GM18526 (cell line): ENCODE data around the gene CNN3.
A peak's percentile ranks its signal among the peaks of the same experiment; 100 is the strongest.

Source experiments
- POLR2A ChIP-seq: IDR thresholded peaks from 3 replicates; pipeline ENCODE4 v1.6.1; 2011; ENCODE audit not compliant: insufficient read length; ENCODE audit errors: extremely low read depth

The CNN3 gene

DNA sequence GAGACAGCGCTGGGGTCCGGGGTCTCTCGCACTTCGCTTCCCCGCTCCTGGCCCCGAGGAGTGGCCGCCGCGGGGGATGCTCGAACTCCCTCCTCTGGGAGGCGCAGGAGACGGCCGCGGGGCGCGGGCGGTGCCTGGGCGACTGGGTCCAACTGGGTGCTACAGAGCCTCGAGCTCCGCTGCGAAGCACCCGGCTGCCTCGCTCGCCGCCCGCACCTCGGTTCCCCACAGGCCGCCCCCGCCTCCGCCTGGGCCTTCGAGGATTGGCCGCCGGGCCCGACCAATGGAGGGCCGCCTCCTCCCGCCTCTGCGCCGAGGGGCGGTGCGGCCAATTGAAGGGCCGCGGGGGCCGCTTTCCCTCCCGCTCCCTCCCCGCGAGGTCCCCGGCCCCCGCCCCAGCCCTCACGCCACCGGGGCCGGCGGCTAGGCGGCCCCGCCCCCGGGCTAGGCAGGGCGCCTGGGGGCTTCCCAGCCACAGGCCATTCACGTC is at the start of gene CNN3:
TSS of gene CNN3 (minus strand) at position 196 of the 490 bp plus-strand sequence. CDS start 216 bp downstream, outside the sequence.
- TF ChIP-seq POLR2A: peak; percentile 74

- no peak for TF ChIP-seq POLR2A
These were observed 47.9 kb upstream of the CNN3 start for GRCh38 chr1:94974824-94975223.

DNA sequence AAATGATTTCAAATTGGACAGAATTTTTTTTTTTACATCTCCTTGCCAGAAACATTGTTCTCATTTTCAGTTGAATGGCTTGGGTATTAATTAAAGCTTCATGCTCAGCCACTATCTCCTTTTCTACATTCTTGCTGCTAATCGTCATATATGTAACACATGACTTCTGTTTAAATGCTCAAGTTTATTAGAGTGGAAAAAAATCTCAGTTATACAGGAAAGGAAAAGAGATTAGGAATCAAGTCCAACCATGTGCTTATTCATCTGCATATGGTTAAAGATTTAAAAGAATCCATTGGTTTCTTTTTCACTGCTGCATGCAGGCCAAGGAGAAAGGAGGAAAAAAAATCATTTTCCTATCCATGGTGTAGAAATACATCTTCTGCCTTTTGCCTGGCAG is 47.3 kb upstream of the CNN3 start:
- no peak for TF ChIP-seq POLR2A

- TF ChIP-seq POLR2A: no peak
These were observed 46.5 kb upstream of the CNN3 start for GRCh38 chr1:94973309-94973922.

- TF ChIP-seq POLR2A: no peak
These were observed 44.6 kb upstream of the CNN3 start for GRCh38 chr1:94971491-94971924.

- TF ChIP-seq POLR2A: no peak
These were observed 43.9 kb upstream of the CNN3 start for GRCh38 chr1:94970783-94971182.

DNA sequence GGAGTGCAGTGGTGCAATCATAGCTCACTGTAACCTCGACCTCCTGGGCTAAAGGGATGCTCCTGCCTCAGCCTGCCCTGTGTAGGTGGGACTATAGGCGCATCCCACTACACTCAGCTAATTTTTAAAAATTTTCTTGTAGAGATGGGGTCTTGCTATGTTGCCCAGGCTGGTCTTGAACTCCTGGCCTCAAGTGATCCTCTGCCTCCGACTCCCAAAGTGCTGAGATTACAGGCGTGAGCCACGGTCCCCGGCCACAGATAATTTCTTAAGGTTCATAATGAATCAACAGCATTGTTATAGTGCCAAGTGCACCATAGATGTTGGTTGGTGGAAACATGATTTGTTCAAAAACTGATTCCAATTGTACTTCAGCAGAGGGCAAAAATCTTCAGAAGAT is 42.2 kb upstream of the CNN3 start:
- TF ChIP-seq POLR2A: no peak

DNA sequence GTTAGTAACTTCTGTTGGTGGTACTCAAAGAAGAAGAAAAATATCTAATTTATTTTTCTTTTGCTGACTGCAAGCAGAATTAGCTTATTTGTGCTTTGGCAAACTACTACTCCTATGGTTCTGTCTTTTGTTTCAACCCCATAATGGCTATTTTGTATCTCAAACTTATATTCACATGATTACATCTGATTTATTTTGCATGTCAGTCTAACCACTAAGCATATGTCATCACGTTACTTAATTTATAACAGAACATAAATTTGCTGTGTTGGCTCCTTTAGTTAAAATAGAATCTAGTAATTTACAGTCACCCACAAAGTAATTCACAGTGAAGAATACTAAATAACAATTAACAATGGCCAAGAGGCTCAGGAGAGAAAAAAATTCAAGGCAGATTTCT is 39.1 kb upstream of the CNN3 start:
- no peak for TF ChIP-seq POLR2A

DNA sequence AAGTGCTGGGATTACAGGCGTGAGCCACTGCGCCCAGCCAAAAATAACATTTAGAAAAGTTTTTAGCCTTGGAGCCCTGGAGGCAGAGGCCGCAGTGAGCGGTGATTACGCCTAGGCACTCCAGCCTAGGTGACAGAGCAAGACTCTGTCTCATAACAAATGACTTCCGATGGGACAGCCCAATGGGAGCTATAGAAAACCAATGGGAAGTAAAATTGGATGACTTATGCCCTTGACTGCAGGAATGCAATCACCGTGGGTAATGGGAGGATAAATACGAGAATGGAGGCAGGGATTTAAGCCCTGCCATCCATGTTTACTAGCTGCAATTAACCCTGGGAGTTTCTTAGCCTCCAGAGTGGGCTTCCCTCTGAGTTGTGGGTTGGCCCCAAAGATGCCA is 37.0 kb upstream of the CNN3 start:
- TF ChIP-seq POLR2A: no peak

DNA sequence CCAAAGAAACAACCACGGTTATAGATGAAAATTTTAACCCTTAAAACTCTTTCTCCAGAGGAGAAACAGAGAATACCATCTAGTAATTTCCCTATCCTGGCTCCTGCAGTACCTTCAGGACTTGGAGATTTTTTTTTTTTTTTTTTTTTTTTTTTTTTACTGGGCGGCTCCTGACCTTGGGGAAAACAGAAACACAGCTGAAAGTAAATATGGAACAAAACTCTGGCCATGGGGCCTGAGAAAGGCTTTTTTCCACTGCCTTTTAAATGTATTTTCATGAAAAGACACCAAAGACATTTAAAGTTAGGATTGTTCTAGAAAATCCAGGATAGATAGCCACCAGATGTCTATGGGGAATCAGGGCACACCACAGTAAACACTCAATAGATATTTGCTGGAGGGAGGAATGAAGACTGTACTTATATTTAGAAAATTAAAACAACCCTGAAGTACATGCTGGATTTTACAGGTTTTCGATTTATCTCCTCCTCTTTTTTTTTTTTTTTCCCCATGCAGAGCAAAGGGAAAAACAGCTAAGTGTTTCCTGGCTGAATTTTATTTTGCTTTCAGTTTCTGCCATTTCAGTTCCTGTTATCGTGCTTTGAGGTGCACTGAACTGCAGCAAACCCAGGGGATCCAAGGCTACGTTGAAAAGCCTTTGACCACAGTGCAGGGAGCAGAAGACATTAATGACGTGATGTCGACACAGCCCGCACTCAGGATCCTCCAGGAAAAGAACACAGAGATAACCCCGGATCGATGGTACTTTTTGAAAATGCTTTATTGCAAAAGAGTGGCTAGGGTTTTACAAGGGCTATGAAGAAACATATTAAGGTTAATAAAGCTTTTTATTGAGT is 35.7 kb upstream of the CNN3 start:
- no peak for TF ChIP-seq POLR2A

- TF ChIP-seq POLR2A: no peak
These were observed 35.1 kb upstream of the CNN3 start for GRCh38 chr1:94961988-94962387.

DNA sequence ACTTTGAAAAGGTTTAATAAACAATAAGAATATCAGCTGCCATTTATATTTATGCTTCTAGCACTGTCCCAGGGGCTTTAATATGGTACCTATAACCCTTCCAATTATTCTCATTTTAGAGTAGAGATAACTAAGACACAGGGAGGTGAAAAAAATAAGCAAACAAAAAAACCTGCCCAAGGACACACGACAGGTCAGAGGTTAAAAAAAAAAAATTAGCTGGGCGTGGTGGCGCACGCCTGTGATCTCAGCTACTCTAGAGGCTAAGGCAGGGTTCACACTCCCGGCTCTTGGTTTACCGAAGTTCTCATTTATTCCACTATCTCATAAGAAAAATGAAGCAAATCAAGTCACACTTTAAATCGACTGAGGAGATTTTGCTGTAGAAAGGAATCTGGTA is 34.7 kb upstream of the CNN3 start:
- no peak for TF ChIP-seq POLR2A

DNA sequence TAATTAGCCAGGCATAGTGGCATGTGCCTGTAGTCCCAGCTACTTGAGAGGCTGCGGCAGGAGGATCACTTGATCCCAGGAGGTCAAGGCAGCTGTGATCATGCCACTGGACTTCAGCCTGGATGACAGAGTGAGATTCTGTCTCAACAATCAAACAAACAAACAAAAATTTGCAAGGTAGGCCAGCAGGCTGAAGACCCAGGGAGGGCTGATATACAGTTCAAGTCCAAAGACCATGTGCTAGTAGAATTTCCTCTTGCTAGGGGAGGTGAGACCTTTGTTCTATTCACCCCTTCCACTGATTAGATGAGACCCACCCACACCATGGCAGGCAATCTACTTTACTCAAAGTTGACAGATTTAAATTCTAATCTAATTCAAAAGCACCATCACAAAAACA is 31.2 kb upstream of the CNN3 start:
- TF ChIP-seq POLR2A: no peak

GRCh38 chr1:94955767-94956632 is 29.1 kb upstream of the CNN3 start:
- no peak for TF ChIP-seq POLR2A
